NAMALWA (cell line): ENCODE results near the gene GPR141.

Source experiments
- DNase-seq: peaks from one replicate; pipeline ENCODE4 v3.0.0-alpha.2; 2015; ENCODE audit warnings: low spot score

Gene GPR141

GRCh38 chr7:37732253-37732652, 48.7 kb downstream of the GPR141 start:
- DNase-seq: peak; percentile 66

GRCh38 chr7:37732888-37733287, 49.3 kb downstream of the GPR141 start:
- no peak for DNase-seq

GRCh38 chr7:37735196-37735595, 51.6 kb downstream of the GPR141 start:
- no peak for DNase-seq

GRCh38 chr7:37738321-37738720, 54.8 kb downstream of the GPR141 start:
- no peak for DNase-seq

- no peak for DNase-seq
These were observed 56.8 kb downstream of the GPR141 start for GRCh38 chr7:37740398-37740797.

- no peak for DNase-seq
These were observed 58.2 kb downstream of the GPR141 start for GRCh38 chr7:37741776-37742175.

GRCh38 chr7:37751096-37751495, 67.5 kb downstream of the GPR141 start:
- DNase-seq: no peak

GRCh38 chr7:37753398-37754050, 70.0 kb downstream of the GPR141 start:
- DNase-seq: no peak

- DNase-seq: no peak
These were observed 73.4 kb downstream of the GPR141 start for GRCh38 chr7:37756797-37757551.

GRCh38 chr7:37757563-37757962, 74.0 kb downstream of the GPR141 start:
- DNase-seq: no peak

GRCh38 chr7:37758501-37759045, 75.0 kb downstream of the GPR141 start:
- no peak for DNase-seq

GRCh38 chr7:37759526-37759925, 76.0 kb downstream of the GPR141 start:
- no peak for DNase-seq

- no peak for DNase-seq
These were observed 81.9 kb downstream of the GPR141 start for GRCh38 chr7:37765421-37765829.

- no peak for DNase-seq
These were observed 82.4 kb downstream of the GPR141 start for GRCh38 chr7:37765872-37766525.

GRCh38 chr7:37768611-37769010, 85.0 kb downstream of the GPR141 start:
- no peak for DNase-seq

- no peak for DNase-seq
These were observed 85.7 kb downstream of the GPR141 start for GRCh38 chr7:37769291-37769690.

GRCh38 chr7:37769726-37770125, 86.2 kb downstream of the GPR141 start:
- DNase-seq: no peak

- no peak for DNase-seq
These were observed 87.3 kb downstream of the GPR141 start for GRCh38 chr7:37770838-37771237.

GRCh38 chr7:37771342-37771741, 87.8 kb downstream of the GPR141 start:
- no peak for DNase-seq

GRCh38 chr7:37771801-37772200, 88.2 kb downstream of the GPR141 start:
- DNase-seq: no peak

GRCh38 chr7:37775921-37776320, 92.4 kb downstream of the GPR141 start:
- DNase-seq: no peak

- DNase-seq: no peak
These were observed 97.6 kb downstream of the GPR141 start for GRCh38 chr7:37781156-37781555.

GRCh38 chr7:37782166-37782565, 98.6 kb downstream of the GPR141 start:
- no peak for DNase-seq
